AG04450 (cell line): Measurements from ENCODE around the gene ASIC2. TPM values are rescaled to one million over a fixed set of nuclear protein-coding genes. Genes with fewer than 3 reads are reported as not detected.

Experiments used
- CTCF ChIA-PET: fragments of 300-600, 350-600 bp; formaldehyde crosslinking; extraction: SDS; loops from one replicate; lab custom pipeline; 2022; ENCODE audit warnings: antibody characterized with exemption, inconsistent platforms; lab: Charles Lee
- POLR2A ChIA-PET: fragments of 350-600 bp; formaldehyde crosslinking; extraction: SDS; loops from one replicate; lab custom pipeline; 2021; ENCODE audit warnings: antibody characterized with exemption, inconsistent platforms; lab: Yijun Ruan, JAX
- DNase-seq: peaks from one replicate; pipeline ENCODE4 v3.0.0-alpha.2; 2011; ENCODE audit warnings: low read depth, low spot score
- H3K27ac ChIP-seq: one replicate; pipeline ENCODE4 v1.5.1; 2012; ENCODE audit warnings: low read depth, low read length, control low read depth
- H3K27me3 ChIP-seq: one replicate; pipeline ENCODE4 v1.6.0; 2012; ENCODE audit warnings: low read length; ENCODE audit not compliant: control insufficient read depth, insufficient read depth
- H3K4me3 ChIP-seq: 2 replicates; pipeline ENCODE4 v1.5.1; 2011; ENCODE audit warnings: mild to moderate bottlenecking, low read depth, low read length, control low read depth
- H3K9me3 ChIP-seq: 2 replicates; pipeline ENCODE4 v1.5.1; 2012; ENCODE audit warnings: low read length; ENCODE audit not compliant: control insufficient read depth, insufficient read depth
- polyA plus RNA-seq: library from polyadenylated mRNA; depleted of rRNA; stranded (reverse); fragments of >200 nt; gene quantifications from 2 replicates; pipeline ENCODE4 v1.2.3, GENCODE V29; 2011
- TF ChIP-seq, protein P1 (sequence below): IDR thresholded peaks from 2 replicates; pipeline ENCODE4 v1.5.1; 2011; ENCODE audit warnings: low read depth, low read length, control low read depth, inconsistent platforms

The ASIC2 gene
- polyA plus RNA-seq, 1 experiment, result 0.19 TPM

DNA sequence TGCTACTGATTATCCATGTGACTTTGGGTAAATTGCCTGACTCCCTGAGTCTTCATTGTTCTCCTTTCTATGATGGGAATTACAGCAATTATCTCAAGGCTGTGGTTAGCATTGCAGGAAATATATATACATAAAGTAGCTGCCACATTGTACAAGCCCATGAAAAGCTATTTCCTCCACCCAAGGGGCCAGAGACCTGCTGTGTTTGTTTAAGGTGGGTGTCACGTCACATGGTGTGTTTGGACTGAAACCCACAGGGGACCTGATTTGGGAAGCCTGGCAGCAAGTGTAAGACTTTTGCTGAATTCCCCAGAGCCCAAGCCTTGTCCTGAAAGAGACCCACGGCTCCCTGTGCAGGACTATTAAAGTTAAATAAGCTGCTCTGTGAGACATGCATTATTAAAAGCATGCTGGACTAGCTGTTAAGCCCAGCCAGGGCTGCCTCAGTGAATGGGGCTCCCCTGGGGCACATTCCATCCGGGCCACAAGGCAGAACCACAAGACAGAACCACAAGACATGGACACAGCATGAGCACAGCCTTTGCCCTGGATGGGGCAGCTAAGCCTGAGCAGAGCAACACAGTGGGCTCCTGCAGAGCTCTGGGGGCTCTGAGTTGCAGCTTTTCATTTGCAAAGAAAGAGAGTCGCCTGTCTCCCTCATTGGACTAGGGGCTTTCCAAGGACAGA is 152.5 kb downstream of the ASIC2 start:
- POLR2A ChIA-PET, result no interaction called here

DNA sequence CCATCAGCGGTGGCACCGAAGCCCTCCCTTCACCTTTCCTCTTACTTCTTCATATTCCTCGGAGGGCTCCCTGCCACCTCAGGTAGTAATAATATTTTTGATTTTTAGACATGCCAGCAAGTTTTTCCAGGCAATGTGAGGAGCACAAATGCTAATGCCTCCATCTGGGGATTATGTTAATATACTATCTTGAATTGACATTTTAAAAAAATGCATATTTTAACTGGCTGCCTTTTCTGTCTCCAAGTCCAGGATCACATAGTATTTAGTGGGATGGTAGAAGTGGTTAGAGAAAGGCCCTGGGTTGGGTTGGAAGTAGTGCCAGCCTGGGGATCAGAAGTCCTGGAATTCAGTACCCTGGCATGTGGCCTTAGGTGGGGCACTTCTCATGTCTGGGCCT is 154.5 kb downstream of the ASIC2 start:
- DNase-seq, result no peak
- POLR2A ChIA-PET, result no interaction called here
- H3K27ac ChIP-seq, result no peak overlapping the region

More for the DNA sequence above, 152.5 kb downstream of the ASIC2 start:
- no peak for DNase-seq
- Histone ChIP-seq H3K27me3 (no peaks in the 10 kb centered on the region), H3K27ac (no peak overlapping the region), H3K4me3 (no peak overlapping the region), H3K9me3 (no peaks in the 10 kb centered on the region)
- CTCF ChIA-PET, result no interaction called here
- TF ChIP-seq, protein P1, sequence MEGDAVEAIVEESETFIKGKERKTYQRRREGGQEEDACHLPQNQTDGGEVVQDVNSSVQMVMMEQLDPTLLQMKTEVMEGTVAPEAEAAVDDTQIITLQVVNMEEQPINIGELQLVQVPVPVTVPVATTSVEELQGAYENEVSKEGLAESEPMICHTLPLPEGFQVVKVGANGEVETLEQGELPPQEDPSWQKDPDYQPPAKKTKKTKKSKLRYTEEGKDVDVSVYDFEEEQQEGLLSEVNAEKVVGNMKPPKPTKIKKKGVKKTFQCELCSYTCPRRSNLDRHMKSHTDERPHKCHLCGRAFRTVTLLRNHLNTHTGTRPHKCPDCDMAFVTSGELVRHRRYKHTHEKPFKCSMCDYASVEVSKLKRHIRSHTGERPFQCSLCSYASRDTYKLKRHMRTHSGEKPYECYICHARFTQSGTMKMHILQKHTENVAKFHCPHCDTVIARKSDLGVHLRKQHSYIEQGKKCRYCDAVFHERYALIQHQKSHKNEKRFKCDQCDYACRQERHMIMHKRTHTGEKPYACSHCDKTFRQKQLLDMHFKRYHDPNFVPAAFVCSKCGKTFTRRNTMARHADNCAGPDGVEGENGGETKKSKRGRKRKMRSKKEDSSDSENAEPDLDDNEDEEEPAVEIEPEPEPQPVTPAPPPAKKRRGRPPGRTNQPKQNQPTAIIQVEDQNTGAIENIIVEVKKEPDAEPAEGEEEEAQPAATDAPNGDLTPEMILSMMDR, result no peak

DNA sequence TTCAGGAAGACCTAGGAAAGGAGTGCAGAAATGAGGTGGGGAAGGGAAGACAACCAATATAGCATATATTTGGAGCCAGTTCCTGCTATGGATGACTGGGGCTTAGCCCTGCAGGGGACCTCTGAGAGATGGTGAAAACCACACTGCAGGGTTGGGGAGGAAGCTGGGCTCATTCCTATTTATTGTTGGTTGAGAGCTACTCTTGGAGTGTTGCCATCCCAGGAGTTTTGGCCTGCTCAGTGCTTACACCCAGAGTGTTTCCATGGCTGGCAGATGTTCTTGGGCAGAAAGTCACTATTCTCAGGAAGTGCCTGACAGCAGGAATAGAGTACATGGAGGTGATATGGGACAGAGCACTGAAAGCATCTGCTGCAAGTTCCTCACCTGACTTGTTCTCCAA is 155.7 kb downstream of the ASIC2 start:
- POLR2A ChIA-PET, result no interaction called here
- no peak overlapping the region for H3K4me3 ChIP-seq
- no peak for DNase-seq
- TF ChIP-seq, protein P1, result no peak
- no peaks in the 10 kb centered on the region for H3K9me3 ChIP-seq
- no peak overlapping the region for H3K27ac ChIP-seq
- CTCF ChIA-PET, result no interaction called here
- no peaks in the 10 kb centered on the region for H3K27me3 ChIP-seq

More for the DNA sequence above, 154.5 kb downstream of the ASIC2 start:
- no peaks in the 10 kb centered on the region for H3K9me3 ChIP-seq
- H3K27me3 ChIP-seq, result no peaks in the 10 kb centered on the region
- TF ChIP-seq, protein P1, result no peak
- CTCF ChIA-PET, result no interaction called here
- no peak overlapping the region for H3K4me3 ChIP-seq

DNA sequence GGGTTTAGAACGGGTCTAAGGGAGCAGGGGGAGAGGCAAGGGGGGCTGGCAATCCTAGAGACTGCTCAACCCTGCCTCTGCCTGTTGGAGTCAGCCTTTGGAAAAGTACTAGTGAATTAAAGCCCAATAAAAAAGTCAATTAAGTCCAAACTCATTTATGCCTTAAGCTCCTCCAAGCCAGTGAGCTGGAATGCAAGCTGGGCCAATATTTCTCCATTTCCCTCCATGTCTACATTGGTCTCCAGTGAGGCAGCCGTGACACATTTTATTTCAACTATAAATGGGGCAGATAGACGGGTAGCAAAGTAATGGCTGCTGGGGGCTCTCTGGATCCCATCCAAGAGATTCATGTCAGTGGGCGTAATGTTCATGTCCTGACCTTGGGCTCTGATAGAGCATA is 157.4 kb downstream of the ASIC2 start:
- TF ChIP-seq, protein P1, result no peak
- POLR2A ChIA-PET, result no interaction called here
- Histone ChIP-seq H3K4me3 (no peak overlapping the region), H3K27me3 (no peaks in the 10 kb centered on the region), H3K27ac (no peak overlapping the region), H3K9me3 (no peaks in the 10 kb centered on the region)
- DNase-seq, result no peak
- CTCF ChIA-PET, result no interaction called here

DNA sequence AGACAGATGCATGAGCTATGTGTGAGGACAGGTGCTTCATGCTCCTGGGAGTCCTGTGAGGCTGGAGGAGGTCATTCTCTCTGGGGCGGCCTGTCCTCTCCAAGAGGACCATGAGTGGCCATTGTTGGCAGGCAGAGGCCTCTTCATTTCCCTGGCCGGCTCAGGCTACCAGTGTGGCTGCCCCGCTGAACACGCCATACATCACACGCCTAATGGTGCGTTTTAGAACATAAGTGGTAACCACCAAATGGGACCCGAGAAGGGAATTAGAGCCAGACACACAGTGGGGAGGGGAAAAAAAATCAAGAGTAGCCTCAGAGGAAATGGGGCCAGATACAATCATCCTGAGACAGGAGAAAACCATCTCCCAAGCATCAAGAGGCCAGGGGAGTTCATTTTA is 161.5 kb downstream of the ASIC2 start:
- POLR2A ChIA-PET, result no interaction called here
- H3K27me3 ChIP-seq, result no peaks in the 10 kb centered on the region
- H3K27ac ChIP-seq, result no peak overlapping the region
- CTCF ChIA-PET, result no interaction called here
- H3K4me3 ChIP-seq, result no peak overlapping the region
- no peaks in the 10 kb centered on the region for H3K9me3 ChIP-seq
- TF ChIP-seq, protein P1, result no peak
- DNase-seq, result no peak
